Measurements from ENCODE around the gene UGP2. TPM values are rescaled to one million over a fixed set of nuclear protein-coding genes. Genes with fewer than 3 reads are reported as not detected.

Gene UGP2
- total RNA-seq, 2 donors from 2014 or later, result 89.7 to 93.2 TPM

GRCh38 chr2:63819765-63820717 is 21.7 kb upstream of the UGP2 start:
- DNase-seq, result no peak
- H3K4me3 Mint-ChIP-seq, result no peak overlapping the region
- H3K27me3 Mint-ChIP-seq (ENCODE audit: low read depth), result no peaks in the 10 kb centered on the region
- no peak overlapping the region for H3K27ac Mint-ChIP-seq
- no peaks in the 10 kb centered on the region for H3K9me3 Mint-ChIP-seq
- no peaks in the 10 kb centered on the region for H3K36me3 Mint-ChIP-seq (ENCODE audit: insufficient read depth in 2 of 2)
- no peak for ATAC-seq (replicated peaks in 1 of 2)
- H3K4me1 Mint-ChIP-seq (ENCODE audit: low read depth), result no peaks in the 10 kb centered on the region

- H3K27ac Mint-ChIP-seq, result no peak overlapping the region
- no peak for DNase-seq
- H3K4me1 Mint-ChIP-seq (ENCODE audit: low read depth), result no peaks in the 10 kb centered on the region
- no peaks in the 10 kb centered on the region for H3K27me3 Mint-ChIP-seq (ENCODE audit: low read depth)
- no peaks in the 10 kb centered on the region for H3K9me3 Mint-ChIP-seq
- H3K36me3 Mint-ChIP-seq (ENCODE audit: insufficient read depth in 2 of 2), result no peaks in the 10 kb centered on the region
- H3K4me3 Mint-ChIP-seq, result no peak overlapping the region
- ATAC-seq (replicated peaks in 1 of 2), result no peak
Observed at GRCh38 chr2:63820969-63821368, 20.7 kb upstream of the UGP2 start.

GRCh38 chr2:63821396-63821795 is 20.3 kb upstream of the UGP2 start:
- Mint-ChIP-seq H3K27me3 (ENCODE audit: low read depth) (no peaks in the 10 kb centered on the region), H3K9me3 (no peaks in the 10 kb centered on the region), H3K27ac (no peak overlapping the region), H3K36me3 (ENCODE audit: insufficient read depth in 2 of 2) (no peaks in the 10 kb centered on the region), H3K4me3 (no peak overlapping the region), H3K4me1 (ENCODE audit: low read depth) (no peaks in the 10 kb centered on the region)
- DNase-seq (no peak), ATAC-seq (replicated peaks in 1 of 2) (no peak)

- ATAC-seq (replicated peaks in 1 of 2) (no peak), DNase-seq (no peak)
- Mint-ChIP-seq H3K27me3 (ENCODE audit: low read depth) (no peaks in the 10 kb centered on the region), H3K4me3 (no peak overlapping the region), H3K4me1 (ENCODE audit: low read depth) (no peaks in the 10 kb centered on the region), H3K9me3 (no peaks in the 10 kb centered on the region), H3K36me3 (ENCODE audit: insufficient read depth in 2 of 2) (no peaks in the 10 kb centered on the region), H3K27ac (no peak overlapping the region)
Observed at GRCh38 chr2:63822478-63822877, 19.2 kb upstream of the UGP2 start.

- H3K9me3 Mint-ChIP-seq, result no peaks in the 10 kb centered on the region
- ATAC-seq (replicated peaks in 1 of 2) (no peak), DNase-seq (no peak)
- no peak overlapping the region for H3K27ac Mint-ChIP-seq
- H3K4me1 Mint-ChIP-seq (ENCODE audit: low read depth), result no peaks in the 10 kb centered on the region
- no peak overlapping the region for H3K4me3 Mint-ChIP-seq
- H3K36me3 Mint-ChIP-seq (ENCODE audit: insufficient read depth in 2 of 2), result no peaks in the 10 kb centered on the region
- peaks cover 12% of the 10 kb centered on the region for H3K27me3 Mint-ChIP-seq (ENCODE audit: low read depth)
Observed at GRCh38 chr2:63827749-63828148, 13.9 kb upstream of the UGP2 start.

GRCh38 chr2:63831176-63831575 is 10.5 kb upstream of the UGP2 start:
- Mint-ChIP-seq H3K36me3 (ENCODE audit: insufficient read depth in 2 of 2) (no peaks in the 10 kb centered on the region), H3K27me3 (ENCODE audit: low read depth) (peaks cover 12% of the 10 kb centered on the region), H3K9me3 (no peaks in the 10 kb centered on the region), H3K27ac (no peak overlapping the region), H3K4me3 (no peak overlapping the region), H3K4me1 (ENCODE audit: low read depth) (no peaks in the 10 kb centered on the region)
- no peak for ATAC-seq (replicated peaks in 1 of 2)
- no peak for DNase-seq

GRCh38 chr2:63834401-63834800 is 7.3 kb upstream of the UGP2 start:
- H3K4me1 Mint-ChIP-seq (ENCODE audit: low read depth), result no peaks in the 10 kb centered on the region
- DNase-seq (no peak), ATAC-seq (replicated peaks in 1 of 2) (no peak)
- no peaks in the 10 kb centered on the region for H3K9me3 Mint-ChIP-seq
- H3K36me3 Mint-ChIP-seq (ENCODE audit: insufficient read depth in 2 of 2), result no peaks in the 10 kb centered on the region
- H3K4me3 Mint-ChIP-seq, result no peak overlapping the region
- peaks cover 12% of the 10 kb centered on the region for H3K27me3 Mint-ChIP-seq (ENCODE audit: low read depth)
- H3K27ac Mint-ChIP-seq, result no peak overlapping the region

GRCh38 chr2:63837036-63837594 is 4.6 kb upstream of the UGP2 start:
- no peaks in the 10 kb centered on the region for H3K9me3 Mint-ChIP-seq
- no peak overlapping the region for H3K27ac Mint-ChIP-seq
- no peaks in the 10 kb centered on the region for H3K36me3 Mint-ChIP-seq (ENCODE audit: insufficient read depth in 2 of 2)
- no peak overlapping the region for H3K4me3 Mint-ChIP-seq
- ATAC-seq (replicated peaks in 1 of 2), result no peak
- H3K4me1 Mint-ChIP-seq (ENCODE audit: low read depth), result peaks cover 8% of the 10 kb centered on the region
- DNase-seq, result no peak
- H3K27me3 Mint-ChIP-seq (ENCODE audit: low read depth), result no peaks in the 10 kb centered on the region

GRCh38 chr2:63840081-63840784 is 1.5 kb upstream of the UGP2 start:
- DNase-seq (no peak), ATAC-seq (replicated peaks in 1 of 2) (peak; percentile 20 to 21)
- no peaks in the 10 kb centered on the region for H3K9me3 Mint-ChIP-seq
- no peaks in the 10 kb centered on the region for H3K27me3 Mint-ChIP-seq (ENCODE audit: low read depth)
- H3K36me3 Mint-ChIP-seq (ENCODE audit: insufficient read depth in 2 of 2), result peaks cover 0 to 3% of the 10 kb centered on the region in 2 donors
- peaks cover 38% of the 10 kb centered on the region for H3K4me1 Mint-ChIP-seq (ENCODE audit: low read depth)
- H3K27ac Mint-ChIP-seq, result peak overlapping the region; percentile 90
- peak overlapping the region; percentile 100 for H3K4me3 Mint-ChIP-seq

- Mint-ChIP-seq H3K36me3 (ENCODE audit: insufficient read depth in 2 of 2) (peaks cover 0 to 3% of the 10 kb centered on the region in 2 donors), H3K27ac (peak overlapping the region; percentile 90), H3K9me3 (no peaks in the 10 kb centered on the region), H3K4me3 (peak overlapping the region; percentile 100), H3K27me3 (ENCODE audit: low read depth) (no peaks in the 10 kb centered on the region), H3K4me1 (ENCODE audit: low read depth) (peaks cover 44% of the 10 kb centered on the region)
- ATAC-seq (replicated peaks in 1 of 2), result peak; percentile 93
- DNase-seq, result peak; percentile 98 to 99
Observed at GRCh38 chr2:63840785-63841253, 877 bp upstream of the UGP2 start.

- Mint-ChIP-seq H3K27me3 (ENCODE audit: low read depth) (no peaks in the 10 kb centered on the region), H3K27ac (peak overlapping the region; percentile 95), H3K4me1 (ENCODE audit: low read depth) (peaks cover 55% of the 10 kb centered on the region), H3K36me3 (ENCODE audit: insufficient read depth in 2 of 2) (peaks cover 5% of the 10 kb centered on the region in 2 donors), H3K4me3 (peak overlapping the region; percentile 100), H3K9me3 (peaks cover 0 to 2% of the 10 kb centered on the region in 2 donors)
- no peak for DNase-seq
- ATAC-seq (replicated peaks in 1 of 2), result no peak
Observed at GRCh38 chr2:63842149-63843061, 709 bp downstream of the UGP2 start.

GRCh38 chr2:63843093-63843492 is 1.4 kb downstream of the UGP2 start:
- Mint-ChIP-seq H3K9me3 (peaks cover 0 to 2% of the 10 kb centered on the region in 2 donors), H3K4me3 (peak overlapping the region; percentile 100), H3K27me3 (ENCODE audit: low read depth) (no peaks in the 10 kb centered on the region), H3K27ac (peak overlapping the region; percentile 95), H3K4me1 (ENCODE audit: low read depth) (peaks cover 59% of the 10 kb centered on the region), H3K36me3 (ENCODE audit: insufficient read depth in 2 of 2) (peaks cover 7 to 8% of the 10 kb centered on the region in 2 donors)
- DNase-seq (no peak), ATAC-seq (replicated peaks in 1 of 2) (no peak)

Data from activated T-cell treated with anti-CD3 and anti-CD28 coated beads, Interleukin-2, amount 50 U/mL, for 72 hours (primary cell).